Uterus (tissue), 4 donors: ENCODE measurements around the gene GYS1. TPM values are rescaled to one million over a fixed set of nuclear protein-coding genes. Genes with fewer than 3 reads are reported as not detected.

Source experiments
- DNase-seq, 2 donors: peaks; one replicate each; pipeline ENCODE4 v3.0.0-alpha.2; 2019 to 2020
- H3K27ac ChIP-seq, 2 donors: fragments of 200-600 bp; sonication (generic); 1 replicate in 1 of 2; 2 replicates in 1 of 2; pipeline ENCODE4 v1.5.1; 2016 to 2018
- H3K27me3 ChIP-seq, 2 donors: fragments of 200-600 bp; sonication (generic); one replicate each; pipeline ENCODE4 v1.5.1; 2018 to 2019; ENCODE audit warnings: control low read depth in 1 of 2
- H3K36me3 ChIP-seq, 2 donors: fragments of 200-600 bp; sonication (generic); one replicate each; pipeline ENCODE4 v1.5.1; 2019; ENCODE audit warnings: control low read depth in 1 of 2
- H3K4me1 ChIP-seq, 2 donors: fragments of 200-600 bp; sonication (generic); one replicate each; pipeline ENCODE4 v1.5.1; 2018 to 2019; ENCODE audit warnings: control low read depth in 1 of 2
- H3K4me3 ChIP-seq, 2 donors: fragments of 200-600 bp; sonication (generic); 1 replicate in 1 of 2; 2 replicates in 1 of 2; pipeline ENCODE4 v1.5.1; 2018 to 2019; ENCODE audit warnings: mild to moderate bottlenecking in 1 of 2
- H3K9me3 ChIP-seq, 2 donors: fragments of 200-600 bp; sonication (generic); one replicate each; pipeline ENCODE4 v1.5.1; 2019; ENCODE audit warnings: control low read depth in 1 of 2
- POLR2A ChIP-seq, 2 donors: fragments of 450-650 bp; IDR thresholded peaks; one replicate each; pipeline ENCODE4 v1.6.1; 2016; ENCODE audit warnings: antibody characterized with exemption in 2 of 2, mild to moderate bottlenecking in 1 of 2, moderate library complexity in 1 of 2
- intact Hi-C: fragments of 100-400 bp; cut with DNase I; formaldehyde crosslinking; loops from one replicate; pipeline ENCODE4 v1.15.1; 2023; ENCODE audit warnings: low total_unique reads
- total RNA-seq, 4 donors: library from RNA; depleted of rRNA in 3 of 4; stranded (reverse); fragments of >200 nt in 3 of 4; gene quantifications; one replicate each; pipeline versions ENCODE4 v1.1.0 to v1.2.4, GENCODE V29; 2014 to 2023
- TF ChIP-seq, protein P1 (sequence below), 4 experiments: fragments of 200-600 bp in 2 of 4; fragments of 450-650 bp in 2 of 4; sonication (generic) in 2 of 4; IDR thresholded peaks; one replicate each; pipeline ENCODE4 v1.5.1; 2016 to 2019; ENCODE audit warnings: antibody characterized with exemption in 4 of 4, mild to moderate bottlenecking in 2 of 4, moderate library complexity in 1 of 4
- donor health status: DM: yes; HTN: yes; CAD: no.

GYS1 gene
- total RNA-seq, 4 donors from 2014 or later: 4.9 to 39.8 (median 16.6) TPM

DNA sequence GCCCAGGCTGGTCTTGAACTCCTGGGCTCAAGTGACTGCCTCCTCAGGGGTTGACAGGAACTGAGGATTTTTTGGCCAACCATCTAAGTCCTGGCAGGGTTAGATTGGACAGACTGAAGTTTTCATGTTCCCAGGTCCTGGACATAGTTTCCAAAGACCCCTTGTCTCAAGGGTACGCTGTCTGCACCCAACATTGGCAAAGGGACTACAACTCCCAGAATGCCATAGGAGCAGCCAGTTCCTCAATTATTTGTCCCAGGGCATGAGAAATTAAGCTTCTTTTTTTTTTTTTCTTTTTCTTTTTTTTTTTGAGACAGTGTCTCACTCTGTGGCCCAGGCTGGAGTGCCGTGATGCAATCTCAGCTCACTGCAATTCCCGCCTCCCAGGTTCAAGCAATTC lies 6.9 kb downstream of the GYS1 start:
- no peak for TF ChIP-seq POLR2A (IDR thresholded peaks at IDR 0.05)
- TF ChIP-seq, protein P1, sequence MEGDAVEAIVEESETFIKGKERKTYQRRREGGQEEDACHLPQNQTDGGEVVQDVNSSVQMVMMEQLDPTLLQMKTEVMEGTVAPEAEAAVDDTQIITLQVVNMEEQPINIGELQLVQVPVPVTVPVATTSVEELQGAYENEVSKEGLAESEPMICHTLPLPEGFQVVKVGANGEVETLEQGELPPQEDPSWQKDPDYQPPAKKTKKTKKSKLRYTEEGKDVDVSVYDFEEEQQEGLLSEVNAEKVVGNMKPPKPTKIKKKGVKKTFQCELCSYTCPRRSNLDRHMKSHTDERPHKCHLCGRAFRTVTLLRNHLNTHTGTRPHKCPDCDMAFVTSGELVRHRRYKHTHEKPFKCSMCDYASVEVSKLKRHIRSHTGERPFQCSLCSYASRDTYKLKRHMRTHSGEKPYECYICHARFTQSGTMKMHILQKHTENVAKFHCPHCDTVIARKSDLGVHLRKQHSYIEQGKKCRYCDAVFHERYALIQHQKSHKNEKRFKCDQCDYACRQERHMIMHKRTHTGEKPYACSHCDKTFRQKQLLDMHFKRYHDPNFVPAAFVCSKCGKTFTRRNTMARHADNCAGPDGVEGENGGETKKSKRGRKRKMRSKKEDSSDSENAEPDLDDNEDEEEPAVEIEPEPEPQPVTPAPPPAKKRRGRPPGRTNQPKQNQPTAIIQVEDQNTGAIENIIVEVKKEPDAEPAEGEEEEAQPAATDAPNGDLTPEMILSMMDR (IDR thresholded peaks at IDR 0.05): no peak
- Histone ChIP-seq H3K27ac (no peak overlapping the region), H3K4me1 (peaks cover 0 to 8% of the 10 kb centered on the region in 2 donors), H3K4me3 (no peak overlapping the region), H3K27me3 (no peaks in the 10 kb centered on the region), H3K36me3 (no peaks in the 10 kb centered on the region), H3K9me3 (no peaks in the 10 kb centered on the region)
- DNase-seq: no peak
- intact Hi-C loops: no loop called here

DNA sequence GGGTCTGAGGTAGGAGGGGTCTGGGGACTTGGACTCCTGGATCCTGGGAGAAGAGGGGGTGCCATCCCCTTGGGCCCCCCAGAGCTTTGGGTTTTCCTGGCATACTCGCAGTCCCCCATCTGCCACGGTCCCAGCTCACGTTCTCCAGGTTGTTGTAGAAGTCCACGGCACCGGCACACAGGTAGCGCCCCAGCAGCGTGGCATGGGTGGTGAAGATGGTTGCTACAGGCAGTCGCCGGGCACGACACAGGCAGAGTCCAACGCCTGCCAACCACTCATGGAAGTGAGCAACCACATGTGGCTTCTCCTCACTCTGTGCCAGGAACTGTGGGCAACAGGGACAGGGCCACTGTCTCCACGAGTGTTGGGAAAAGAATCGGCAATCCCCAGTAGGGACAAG lies 7.4 kb downstream of the GYS1 start:
- H3K4me1 ChIP-seq: peaks cover 0 to 3% of the 10 kb centered on the region in 2 donors
- intact Hi-C loops: no loop called here
- H3K36me3 ChIP-seq: no peaks in the 10 kb centered on the region
- H3K27ac ChIP-seq: no peak overlapping the region
- H3K4me3 ChIP-seq: no peak overlapping the region
- TF ChIP-seq POLR2A (IDR thresholded peaks at IDR 0.05): no peak
- TF ChIP-seq, protein P1 (IDR thresholded peaks at IDR 0.05): no peak
- no peaks in the 10 kb centered on the region for H3K9me3 ChIP-seq
- DNase-seq: no peak
- H3K27me3 ChIP-seq: no peaks in the 10 kb centered on the region

GRCh38 chr19:48982280-48982679 lies 10.8 kb downstream of the GYS1 start:
- no peak for DNase-seq
- intact Hi-C loops: no loop called here
- H3K27me3 ChIP-seq: no peaks in the 10 kb centered on the region
- peaks cover 0 to 6% of the 10 kb centered on the region in 2 donors for H3K4me1 ChIP-seq
- no peak overlapping the region for H3K4me3 ChIP-seq
- no peaks in the 10 kb centered on the region for H3K9me3 ChIP-seq
- TF ChIP-seq POLR2A (IDR thresholded peaks at IDR 0.05): no peak
- TF ChIP-seq, protein P1 (IDR thresholded peaks at IDR 0.05): no peak
- no peaks in the 10 kb centered on the region for H3K36me3 ChIP-seq
- no peak overlapping the region for H3K27ac ChIP-seq

DNA sequence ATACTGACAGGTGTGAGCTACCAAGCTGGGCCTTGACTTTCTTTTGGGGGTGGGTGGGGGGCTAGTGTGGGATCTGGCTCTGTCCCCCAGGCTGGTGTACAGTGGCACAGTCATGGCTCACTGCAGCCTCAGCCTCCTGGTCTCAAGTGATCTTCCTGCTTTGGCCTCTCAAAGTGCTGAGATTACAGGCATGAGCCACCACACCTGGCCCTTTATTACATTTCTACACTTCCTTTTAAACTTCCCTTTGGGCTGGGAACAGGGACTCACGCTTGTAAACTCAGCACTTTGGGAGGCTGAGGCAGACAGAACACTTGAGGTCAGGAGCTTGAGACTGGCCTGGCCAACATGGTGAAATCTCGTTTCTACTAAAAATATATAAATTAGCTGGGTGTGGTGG lies 16.0 kb downstream of the GYS1 start:
- no peak for TF ChIP-seq POLR2A (IDR thresholded peaks at IDR 0.05)
- TF ChIP-seq, protein P1 (IDR thresholded peaks at IDR 0.05): no peak
- peaks cover 0 to 6% of the 10 kb centered on the region in 2 donors for H3K4me1 ChIP-seq
- H3K27me3 ChIP-seq: no peaks in the 10 kb centered on the region
- H3K27ac ChIP-seq: no peak overlapping the region
- no peak for DNase-seq
- H3K36me3 ChIP-seq: no peaks in the 10 kb centered on the region
- no peaks in the 10 kb centered on the region for H3K9me3 ChIP-seq
- intact Hi-C loops: loop anchor here (10.0 kb wide), 1 partner anchor 192 kb away; no protein-coding TSS in a partner anchor
- no peak overlapping the region for H3K4me3 ChIP-seq

DNA sequence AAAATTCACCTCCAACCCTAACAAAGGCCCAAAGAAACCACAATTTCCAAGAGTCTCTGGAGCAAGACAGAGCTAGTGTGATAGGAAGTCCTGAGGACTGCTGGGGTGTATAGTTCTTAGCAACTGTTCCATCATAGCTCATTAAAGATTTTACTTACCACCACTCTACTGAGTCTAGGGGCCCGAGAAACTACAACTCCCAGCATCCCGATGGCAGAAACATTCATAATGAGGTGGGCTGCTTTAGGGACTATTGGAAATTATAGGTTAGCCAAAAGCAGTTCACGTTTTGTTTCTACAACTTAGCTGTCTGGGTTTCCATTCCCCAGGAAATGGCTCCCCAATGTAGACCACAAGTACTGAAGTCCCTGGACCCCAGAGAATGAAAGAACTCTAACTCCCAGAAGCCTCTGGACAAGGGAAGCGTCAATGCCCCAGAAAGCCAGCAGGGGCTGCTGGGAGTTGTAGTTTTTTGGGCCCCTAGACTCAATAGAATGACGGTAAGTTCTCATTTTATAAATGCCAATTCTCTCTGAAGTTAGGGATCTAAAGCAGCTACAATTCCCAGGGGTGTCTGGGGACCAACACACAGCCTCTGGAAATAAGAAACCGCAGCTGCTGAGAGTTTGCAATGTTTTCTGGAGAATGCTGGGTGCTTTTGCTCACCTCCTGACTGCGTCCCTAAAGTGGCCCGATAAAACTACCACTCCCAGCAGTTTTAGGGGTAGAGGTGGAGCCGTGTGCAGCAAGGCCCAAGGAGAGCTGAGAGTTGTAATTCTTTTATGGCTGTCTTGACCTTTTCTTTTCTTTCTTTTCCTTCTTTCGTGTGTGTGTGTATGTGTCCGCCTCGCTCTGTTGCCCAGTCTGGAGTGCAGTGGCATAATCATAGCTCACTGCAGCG lies 16.9 kb downstream of the GYS1 start:
- intact Hi-C loops: loop anchor here (10.0 kb wide), 1 partner anchor 191 kb away; no protein-coding TSS in a partner anchor

More for the DNA sequence above, 16.9 kb downstream of the GYS1 start:
- Histone ChIP-seq H3K9me3 (no peaks in the 10 kb centered on the region), H3K36me3 (no peaks in the 10 kb centered on the region), H3K4me1 (peaks cover 0 to 6% of the 10 kb centered on the region in 2 donors), H3K27ac (no peak overlapping the region), H3K27me3 (no peaks in the 10 kb centered on the region), H3K4me3 (no peak overlapping the region)
- no peak for DNase-seq
- TF ChIP-seq, protein P1 (IDR thresholded peaks at IDR 0.05): no peak
- no peak for TF ChIP-seq POLR2A (IDR thresholded peaks at IDR 0.05)
